ENCODE data around the gene AP3D1. TPM values are rescaled to one million over a fixed set of nuclear protein-coding genes. Genes with fewer than 3 reads are reported as not detected.

AP3D1 gene
- total and polyA plus RNA-seq, 9 of the 15 experiments (the other 6 are each of a cell fraction or from before 2014, with no cell fraction given), result 1.2 to 86.1 (median 35.9) TPM

DNA sequence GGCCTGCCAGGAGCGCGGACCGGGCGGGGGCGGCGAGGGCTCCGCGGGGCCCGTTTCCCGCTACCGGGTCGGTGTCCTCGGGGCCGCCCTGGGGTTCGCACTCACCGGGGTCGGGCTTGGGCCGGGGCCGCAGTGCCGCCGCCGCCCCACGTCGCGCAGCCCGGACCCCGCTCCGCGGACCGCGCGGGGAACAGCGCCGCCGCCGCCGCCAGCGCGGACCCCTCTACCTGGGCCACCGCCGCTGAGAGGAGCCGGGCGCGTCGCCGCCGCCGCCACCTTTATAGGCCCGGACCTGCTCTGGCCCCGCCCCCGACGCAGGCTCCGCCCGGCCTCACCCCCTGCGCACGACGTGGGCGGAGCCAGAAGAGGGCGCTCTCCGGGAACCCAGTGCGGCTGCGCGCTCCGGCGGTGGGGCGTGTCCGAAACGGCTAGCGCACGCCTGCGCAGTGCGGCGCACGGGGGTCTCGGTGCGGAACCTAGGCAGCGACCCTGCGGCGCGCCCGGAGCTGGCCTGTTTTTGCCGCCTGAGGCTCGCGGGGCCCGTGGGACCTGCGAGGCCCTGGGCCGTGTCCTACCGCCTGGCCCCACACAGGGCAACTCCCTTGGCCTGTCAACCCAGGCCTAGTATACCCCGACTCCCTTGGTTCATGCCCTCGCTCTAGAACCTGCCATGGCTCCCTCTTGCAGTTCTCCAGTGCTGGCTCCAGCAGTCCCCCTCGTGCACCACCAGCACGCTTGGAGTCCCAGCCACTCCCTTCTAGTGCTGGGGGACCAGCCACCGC, 100.2 kb downstream of the AP3D1 start, which contains the start of gene MKNK2 (continued):
- TF ChIP-seq TBL1XR1 (IDR thresholded peaks at IDR 0.05; ENCODE audit: low read length in 2 of 2) (peak in 1 of 2 experiments; percentile 72; a peak in 2 of 4 replicates), ZNF408 (CRISPR knock-in tag; IDR thresholded peaks at IDR 0.05; ENCODE audit: low read depth) (no peak), ZSCAN32 (CRISPR knock-in tag; IDR thresholded peaks at IDR 0.05) (no peak), ZNF121 (CRISPR knock-in tag; conservative IDR thresholded peaks at IDR 0.05) (peak; percentile 77), NBN (IDR thresholded peaks at IDR 0.05; ENCODE audit: low read depth) (no peak), CBFB (CRISPR knock-in tag; IDR thresholded peaks at IDR 0.05) (0 out of 2 replicates have a peak, but pooled peaks have one; percentile 68), PHF20 (IDR thresholded peaks at IDR 0.05; ENCODE audit: partially characterized antibody) (peak; percentile 86), XRCC4 (IDR thresholded peaks at IDR 0.05; ENCODE audit: extremely low read depth, insufficient read depth, insufficient read length) (no peak), SMAD4 (CRISPR knock-in tag; conservative IDR thresholded peaks at IDR 0.05) (peak; percentile 81), DNMT1 (IDR thresholded peaks at IDR 0.05) (no peak), NKRF (IDR thresholded peaks at IDR 0.05; ENCODE audit: borderline replicate concordance) (peak; percentile 31; the same call in 1 of the 2 replicates), SRSF7 (optimal IDR thresholded peaks at IDR 0.05; ENCODE audit: low read depth, low read length) (no peak), SRSF9 (IDR thresholded peaks at IDR 0.05; ENCODE audit: borderline replicate concordance, low read depth, low read length) (no peak), RB1 (IDR thresholded peaks at IDR 0.05; ENCODE audit: low read depth) (peak; percentile 96), THRAP3 (IDR thresholded peaks at IDR 0.05; ENCODE audit: borderline replicate concordance) (no peak), THRB (CRISPR knock-in tag; conservative IDR thresholded peaks at IDR 0.05) (no peak), BRF2 (IDR thresholded peaks at IDR 0.05; ENCODE audit: borderline replicate concordance, insufficient read depth, insufficient read length) (no peak), CREBBP (IDR thresholded peaks at IDR 0.05; ENCODE audit: low read depth, low read length) (no peak), ZFP36 (IDR thresholded peaks at IDR 0.05; ENCODE audit: low read depth, low read length, partially characterized antibody) (peak; percentile 98), ZNF274 (IDR thresholded peaks at IDR 0.05; ENCODE audit: borderline replicate concordance, low read depth, low read length) (no peak)
- TF ChIP-seq, protein P1, sequence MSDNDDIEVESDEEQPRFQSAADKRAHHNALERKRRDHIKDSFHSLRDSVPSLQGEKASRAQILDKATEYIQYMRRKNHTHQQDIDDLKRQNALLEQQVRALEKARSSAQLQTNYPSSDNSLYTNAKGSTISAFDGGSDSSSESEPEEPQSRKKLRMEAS (CRISPR knock-in tag; IDR thresholded peaks at IDR 0.05), result peak; percentile 64
- TF ChIP-seq, protein P2, sequence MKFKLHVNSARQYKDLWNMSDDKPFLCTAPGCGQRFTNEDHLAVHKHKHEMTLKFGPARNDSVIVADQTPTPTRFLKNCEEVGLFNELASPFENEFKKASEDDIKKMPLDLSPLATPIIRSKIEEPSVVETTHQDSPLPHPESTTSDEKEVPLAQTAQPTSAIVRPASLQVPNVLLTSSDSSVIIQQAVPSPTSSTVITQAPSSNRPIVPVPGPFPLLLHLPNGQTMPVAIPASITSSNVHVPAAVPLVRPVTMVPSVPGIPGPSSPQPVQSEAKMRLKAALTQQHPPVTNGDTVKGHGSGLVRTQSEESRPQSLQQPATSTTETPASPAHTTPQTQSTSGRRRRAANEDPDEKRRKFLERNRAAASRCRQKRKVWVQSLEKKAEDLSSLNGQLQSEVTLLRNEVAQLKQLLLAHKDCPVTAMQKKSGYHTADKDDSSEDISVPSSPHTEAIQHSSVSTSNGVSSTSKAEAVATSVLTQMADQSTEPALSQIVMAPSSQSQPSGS (CRISPR knock-in tag; IDR thresholded peaks at IDR 0.05), result no peak
